ENCODE data around the gene TIMP2.
A peak's percentile ranks its signal among the peaks of the same experiment; 100 is the strongest.
"Not testable (repeated sequence)": the region's sequence is repeated elsewhere in the genome, so short reads cannot be mapped to it uniquely, and the experiment has no call there.

Gene TIMP2

GRCh38 chr17:78925234-78925633 is at the start of gene TIMP2:
TSS of gene TIMP2 (minus strand) at chr17:78925387. CDS start at chr17:78925088, 299 bp downstream.
- peak; percentile 88 for DNase-seq

GRCh38 chr17:78973792-78974520 is 48.8 kb upstream of the TIMP2 start:
- DNase-seq = no peak

GRCh38 chr17:78973196-78973595 is 48.0 kb upstream of the TIMP2 start:
- DNase-seq = no peak

GRCh38 chr17:78972507-78973105 is 47.4 kb upstream of the TIMP2 start:
- DNase-seq = no peak

- no peak for DNase-seq
Observed at GRCh38 chr17:78971756-78972506, 46.7 kb upstream of the TIMP2 start.

GRCh38 chr17:78970834-78971755 is 45.9 kb upstream of the TIMP2 start:
- DNase-seq = peak; percentile 75

- peak; percentile 86 for DNase-seq
Observed at GRCh38 chr17:78969865-78970264, 44.7 kb upstream of the TIMP2 start.

- DNase-seq = no peak
Observed at GRCh38 chr17:78967782-78968362, 42.7 kb upstream of the TIMP2 start.

- no peak for DNase-seq
Observed at GRCh38 chr17:78966910-78967600, 41.9 kb upstream of the TIMP2 start.

- no peak for DNase-seq
Observed at GRCh38 chr17:78966123-78966813, 41.1 kb upstream of the TIMP2 start.

GRCh38 chr17:78965491-78965924 is 40.3 kb upstream of the TIMP2 start:
- peak; percentile 54 for DNase-seq

GRCh38 chr17:78963378-78963777 is 38.2 kb upstream of the TIMP2 start:
- no peak for DNase-seq

- not testable (repeated sequence) for DNase-seq
Observed at GRCh38 chr17:78962984-78963348, 37.8 kb upstream of the TIMP2 start.

- DNase-seq = no peak
Observed at GRCh38 chr17:78962345-78962983, 37.3 kb upstream of the TIMP2 start.

- no peak for DNase-seq
Observed at GRCh38 chr17:78961571-78961970, 36.4 kb upstream of the TIMP2 start.

GRCh38 chr17:78960928-78961327 is 35.7 kb upstream of the TIMP2 start:
- DNase-seq = no peak

GRCh38 chr17:78959803-78960202 is 34.6 kb upstream of the TIMP2 start:
- DNase-seq = no peak

- no peak for DNase-seq
Observed at GRCh38 chr17:78958641-78959127, 33.5 kb upstream of the TIMP2 start.

GRCh38 chr17:78957128-78957527 is 31.9 kb upstream of the TIMP2 start:
- DNase-seq = no peak

GRCh38 chr17:78956254-78956653 is 31.1 kb upstream of the TIMP2 start:
- DNase-seq = no peak

Data from NCI-H2107 (cell line).